Suprapubic skin (tissue), 4 donors: ENCODE measurements around the gene FAM222A. TPM values are rescaled to one million over a fixed set of nuclear protein-coding genes. Genes with fewer than 3 reads are reported as not detected.
"Not testable (repeated sequence)": the region's sequence is repeated elsewhere in the genome, so short reads cannot be mapped to it uniquely, and the experiment has no call there.

ENCODE experiments used
- DNase-seq, 2 donors: peaks; one replicate each; pipeline ENCODE4 v3.0.0-alpha.2; 2019; ENCODE audit warnings: low spot score in 2 of 2
- H3K27ac ChIP-seq: fragments of 200-600 bp; sonication (generic); one replicate; pipeline ENCODE4 v1.5.1; 2019
- H3K27me3 ChIP-seq: fragments of 200-600 bp; sonication (generic); one replicate; pipeline ENCODE4 v1.5.1; 2019
- H3K36me3 ChIP-seq: fragments of 200-600 bp; sonication (generic); one replicate; pipeline ENCODE4 v1.5.1; 2019
- H3K4me1 ChIP-seq: fragments of 200-600 bp; sonication (generic); one replicate; pipeline ENCODE4 v1.5.1; 2019
- H3K4me3 ChIP-seq: fragments of 200-600 bp; sonication (generic); one replicate; pipeline ENCODE4 v1.5.1; 2019; ENCODE audit warnings: mild to moderate bottlenecking
- H3K9me3 ChIP-seq: fragments of 200-600 bp; sonication (generic); one replicate; pipeline ENCODE4 v1.5.1; 2019
- CTCF ChIP-seq, 2 donors: fragments of 200-600 bp in 1 of 2; fragments of 450-650 bp in 1 of 2; sonication (generic) in 1 of 2; IDR thresholded peaks; one replicate each; pipeline ENCODE4 v1.5.1; 2016 to 2019; ENCODE audit warnings: antibody characterized with exemption in 2 of 2, mild to moderate bottlenecking in 1 of 2, moderate library complexity in 1 of 2
- EP300 ChIP-seq: sonication (generic); formaldehyde crosslinking; IDR thresholded peaks from one replicate; pipeline ENCODE4 v1.6.1; 2017; ENCODE audit warnings: antibody characterized with exemption
- POLR2A ChIP-seq, 2 donors: fragments of 450-650 bp; IDR thresholded peaks; one replicate each; pipeline ENCODE4 v1.6.1; 2017; ENCODE audit warnings: antibody characterized with exemption in 2 of 2, mild to moderate bottlenecking in 2 of 2, moderate library complexity in 2 of 2
- POLR2AphosphoS5 ChIP-seq, 3 donors: sonication (generic); formaldehyde crosslinking; IDR thresholded peaks; one replicate each; pipeline ENCODE4 v1.6.1; 2017; ENCODE audit warnings: antibody characterized with exemption in 3 of 3
- WGBS: methylation state at CpG from one replicate; pipeline ENCODE4 v1.1.5; 2018; 5-methylcytosine and 5-hydroxymethylcytosine counted together
- total RNA-seq, 4 donors: library from RNA; depleted of rRNA; stranded (reverse); fragments of >200 nt; gene quantifications; one replicate each; pipeline ENCODE4 v1.1.0, GENCODE V29; 2016

The FAM222A gene
- total RNA-seq, 4 donors from 2014 or later = 3.9 to 8.5 (median 6.6) TPM

- 92% methylated on average over 7 of the region's 7 CpGs for WGBS
- no peaks in the 10 kb centered on the region for H3K27me3 ChIP-seq
- TF ChIP-seq POLR2AphosphoS5 (IDR thresholded peaks at IDR 0.05) = no peak
- no peak for TF ChIP-seq EP300
- TF ChIP-seq POLR2A (IDR thresholded peaks at IDR 0.05) = no peak
- no peak for TF ChIP-seq CTCF (IDR thresholded peaks at IDR 0.05)
- no peak overlapping the region for H3K4me3 ChIP-seq
- H3K9me3 ChIP-seq = no peaks in the 10 kb centered on the region
- no peaks in the 10 kb centered on the region for H3K4me1 ChIP-seq
- H3K36me3 ChIP-seq = no peaks in the 10 kb centered on the region
- no peak overlapping the region for H3K27ac ChIP-seq
- no peak for DNase-seq
These were observed 27.1 kb upstream of the FAM222A start for GRCh38 chr12:109686523-109686922.

GRCh38 chr12:109687250-109687649 is 26.4 kb upstream of the FAM222A start:
- H3K36me3 ChIP-seq = no peaks in the 10 kb centered on the region
- no peak overlapping the region for H3K27ac ChIP-seq
- no peak overlapping the region for H3K4me3 ChIP-seq
- no peak for TF ChIP-seq CTCF (IDR thresholded peaks at IDR 0.05)
- no peak for TF ChIP-seq POLR2AphosphoS5 (IDR thresholded peaks at IDR 0.05)
- TF ChIP-seq POLR2A (IDR thresholded peaks at IDR 0.05) = no peak
- TF ChIP-seq EP300 = no peak
- 76% methylated on average over 5 of the region's 6 CpGs for WGBS
- H3K27me3 ChIP-seq = peaks cover under 1% of the 10 kb centered on the region
- H3K9me3 ChIP-seq = no peaks in the 10 kb centered on the region
- DNase-seq = no peak
- no peaks in the 10 kb centered on the region for H3K4me1 ChIP-seq

- no peaks in the 10 kb centered on the region for H3K36me3 ChIP-seq
- H3K27ac ChIP-seq = no peak overlapping the region
- no peak overlapping the region for H3K4me3 ChIP-seq
- no peak for DNase-seq
- 85% methylated on average over 3 of the region's 3 CpGs for WGBS
- H3K27me3 ChIP-seq = peaks cover 5% of the 10 kb centered on the region
- H3K4me1 ChIP-seq = no peaks in the 10 kb centered on the region
- TF ChIP-seq POLR2A (IDR thresholded peaks at IDR 0.05) (no peak), CTCF (IDR thresholded peaks at IDR 0.05) (no peak), POLR2AphosphoS5 (IDR thresholded peaks at IDR 0.05) (no peak), EP300 (no peak)
- no peaks in the 10 kb centered on the region for H3K9me3 ChIP-seq
These were observed 24.2 kb upstream of the FAM222A start for GRCh38 chr12:109689426-109689825.

- no peaks in the 10 kb centered on the region for H3K4me1 ChIP-seq
- no peaks in the 10 kb centered on the region for H3K36me3 ChIP-seq
- DNase-seq = no peak
- 65% methylated on average over 1 of the region's 1 CpG for WGBS
- H3K27ac ChIP-seq = no peak overlapping the region
- TF ChIP-seq EP300 (no peak), POLR2AphosphoS5 (IDR thresholded peaks at IDR 0.05) (no peak), POLR2A (IDR thresholded peaks at IDR 0.05) (no peak), CTCF (IDR thresholded peaks at IDR 0.05) (no peak)
- H3K4me3 ChIP-seq = no peak overlapping the region
- peaks cover 5% of the 10 kb centered on the region for H3K27me3 ChIP-seq
- H3K9me3 ChIP-seq = no peaks in the 10 kb centered on the region
These were observed 20.5 kb upstream of the FAM222A start for GRCh38 chr12:109693160-109693559.

- H3K9me3 ChIP-seq = no peaks in the 10 kb centered on the region
- H3K4me3 ChIP-seq = no peak overlapping the region
- no peak for DNase-seq
- no peaks in the 10 kb centered on the region for H3K36me3 ChIP-seq
- H3K27me3 ChIP-seq = peaks cover 5% of the 10 kb centered on the region
- WGBS = 46% methylated on average over 11 of the region's 11 CpGs
- H3K4me1 ChIP-seq = no peaks in the 10 kb centered on the region
- TF ChIP-seq CTCF (IDR thresholded peaks at IDR 0.05) (no peak), EP300 (no peak), POLR2AphosphoS5 (IDR thresholded peaks at IDR 0.05) (no peak), POLR2A (IDR thresholded peaks at IDR 0.05) (no peak)
- H3K27ac ChIP-seq = no peak overlapping the region
These were observed 19.7 kb upstream of the FAM222A start for GRCh38 chr12:109693653-109694600.

- H3K36me3 ChIP-seq, H3K27ac ChIP-seq, H3K9me3 ChIP-seq, DNase-seq, H3K4me1 ChIP-seq, H3K4me3 ChIP-seq, H3K27me3 ChIP-seq: not testable (repeated sequence)
- 75% methylated on average over 6 of the region's 6 CpGs for WGBS
These were observed 19.0 kb upstream of the FAM222A start for GRCh38 chr12:109694629-109695028.
